H1 (cell line): ENCODE results near the gene ZNF74. TPM values are rescaled to one million over a fixed set of nuclear protein-coding genes. Genes with fewer than 3 reads are reported as not detected.

Experiments
- CHD2 ChIP-seq: IDR thresholded peaks from 2 replicates; pipeline ENCODE4 v1.6.1; 2012; ENCODE audit warnings: low read length, improper control_type of control experiment
- CREB1 ChIP-seq: IDR thresholded peaks from 2 replicates; pipeline ENCODE4 v1.6.1; 2012; ENCODE audit warnings: inconsistent platforms
- E2F6 ChIP-seq: IDR thresholded peaks from 2 replicates; pipeline ENCODE4 v1.6.1; 2012; ENCODE audit warnings: inconsistent platforms
- EZH2 ChIP-seq: fragments of 200-600 bp; sonication (generic); IDR thresholded peaks from 2 replicates; pipeline ENCODE4 v1.7.1; 2012; ENCODE audit warnings: low read depth, mild to moderate bottlenecking, moderate library complexity, low read length, inconsistent platforms; ENCODE audit not compliant: severe bottlenecking
- HDAC2 ChIP-seq, 2 experiments: fragments of 300-600 bp in 1 of 2; sonication (generic) in 1 of 2; IDR thresholded peaks; 2 replicates each; pipeline ENCODE4 v1.6.1; 2011 to 2012; ENCODE audit warnings: low read depth in 2 of 2, low read length in 2 of 2, mild to moderate bottlenecking in 2 of 2, moderate library complexity in 2 of 2, borderline replicate concordance in 1 of 2, inconsistent platforms in 1 of 2
- MAX ChIP-seq: IDR thresholded peaks from 2 replicates; pipeline ENCODE4 v1.6.1; 2012; ENCODE audit warnings: inconsistent platforms
- NRF1 ChIP-seq: IDR thresholded peaks from 2 replicates; pipeline ENCODE4 v1.6.1; 2011; ENCODE audit warnings: mild to moderate bottlenecking, low read depth, low read length, improper control_type of control experiment
- PHF8 ChIP-seq: fragments of 200-600 bp; sonication (generic); conservative IDR thresholded peaks from 2 replicates; pipeline ENCODE4 v1.7.1; 2012; ENCODE audit warnings: low read depth, mild to moderate bottlenecking, inconsistent platforms, low read length, moderate library complexity
- RAD21 ChIP-seq, 2 experiments: IDR thresholded peaks in 1 of 2; conservative IDR thresholded peaks in 1 of 2; 2 replicates each; pipeline ENCODE4 v1.6.1; 2011; ENCODE audit warnings: low read depth in 2 of 2, low read length in 2 of 2, improper control_type of control experiment in 1 of 2, inconsistent platforms in 1 of 2, mild to moderate bottlenecking in 1 of 2, moderate library complexity in 1 of 2
- RBBP5 ChIP-seq: IDR thresholded peaks from 2 replicates; pipeline ENCODE4 v1.7.1; 2012; ENCODE audit warnings: low read depth, mild to moderate bottlenecking, inconsistent platforms, low read length, moderate library complexity, borderline replicate concordance
- SIX5 ChIP-seq: IDR thresholded peaks from 2 replicates; pipeline ENCODE4 v1.6.1; 2011; ENCODE audit warnings: mild to moderate bottlenecking, low read depth, low read length
- SP2 ChIP-seq: IDR thresholded peaks from 2 replicates; pipeline ENCODE4 v1.6.1; 2012; ENCODE audit warnings: mild to moderate bottlenecking, low read length, inconsistent platforms
- TAF1 ChIP-seq: IDR thresholded peaks from 2 replicates; pipeline ENCODE4 v1.6.1; 2011; ENCODE audit warnings: mild to moderate bottlenecking, low read depth, low read length
- TBP ChIP-seq: IDR thresholded peaks from 2 replicates; pipeline ENCODE4 v1.6.1; 2011; ENCODE audit warnings: low read depth, low read length, improper control_type of control experiment
- YY1 ChIP-seq: IDR thresholded peaks from 2 replicates; pipeline ENCODE4 v1.6.1; 2011; ENCODE audit warnings: low read depth, mild to moderate bottlenecking, low read length
- ZNF274 ChIP-seq: IDR thresholded peaks from 2 replicates; pipeline ENCODE4 v1.7.0; 2012; ENCODE audit warnings: low read length, borderline replicate concordance; ENCODE audit errors: extremely low read depth
- polyA plus RNA-seq, 7 experiments: library from polyadenylated mRNA; depleted of rRNA in 3 of 7; stranded (reverse) in 5 of 7; unstranded in 2 of 7; fragments of >200 nt in 5 of 7; fragments of 200-250 nt in 2 of 7; gene quantifications; 1 replicate in 5 of 7; 2 replicates in 1 of 7; 4 replicates in 1 of 7; pipeline versions ENCODE4 v1.2.1 to v1.2.3, GENCODE V29; 2011 to 2013; ENCODE audit warnings: missing spikeins in 2 of 7, mixed read lengths in 2 of 7
- total RNA-seq: library from RNA; stranded (reverse); fragmentation: NEBNext Ultra II Directional; extraction: Animal tissue kit (Norgen Biotek cat#: 25700); gene quantifications from 2 replicates; pipeline ENCODE4 v1.2.1, GENCODE V29; 2021

Gene ZNF74
- total and polyA plus RNA-seq, 2 of the 8 experiments (the other 6 are each of a cell fraction or from before 2014, with no cell fraction given) = 29.7 to 45.7 TPM

GRCh38 chr22:20393705-20394476, at the start of gene ZNF74 (continued):
- TF ChIP-seq E2F6 (peak; percentile 55), TBP (peak; percentile 76), CHD2 (peak; percentile 66; the same call in 1 of the 2 replicates), MAX (peak; percentile 47; the same call in 1 of the 2 replicates), PHF8 (peak; percentile 85), NRF1 (peak; percentile 63), TAF1 (peak; percentile 84), SIX5 (peak; percentile 71; the same call in 1 of the 2 replicates), RBBP5 (0 out of 2 replicates have a peak, but pooled peaks have one; percentile 54), ZNF274 (no peak), SP2 (no peak), YY1 (peak; percentile 81), HDAC2 (IDR thresholded peaks at IDR 0.05; ENCODE audit: borderline replicate concordance in 1 of 2, low read depth in 2 of 2, low read length in 2 of 2) (no peak), EZH2 (no peak), RAD21 (IDR thresholded peaks at IDR 0.05 in 1 of 2, conservative IDR thresholded peaks at IDR 0.05 in 1 of 2; ENCODE audit: low read depth in 2 of 2, low read length in 2 of 2) (peak in 1 of 2 experiments; percentile 5; a peak in 1 of 4 replicates), CREB1 (peak; percentile 83)
